ENCODE data around the gene ECHS1.
"Not testable (repeated sequence)": the region's sequence is repeated elsewhere in the genome, so short reads cannot be mapped to it uniquely, and the experiment has no call there.

The ECHS1 gene

DNA sequence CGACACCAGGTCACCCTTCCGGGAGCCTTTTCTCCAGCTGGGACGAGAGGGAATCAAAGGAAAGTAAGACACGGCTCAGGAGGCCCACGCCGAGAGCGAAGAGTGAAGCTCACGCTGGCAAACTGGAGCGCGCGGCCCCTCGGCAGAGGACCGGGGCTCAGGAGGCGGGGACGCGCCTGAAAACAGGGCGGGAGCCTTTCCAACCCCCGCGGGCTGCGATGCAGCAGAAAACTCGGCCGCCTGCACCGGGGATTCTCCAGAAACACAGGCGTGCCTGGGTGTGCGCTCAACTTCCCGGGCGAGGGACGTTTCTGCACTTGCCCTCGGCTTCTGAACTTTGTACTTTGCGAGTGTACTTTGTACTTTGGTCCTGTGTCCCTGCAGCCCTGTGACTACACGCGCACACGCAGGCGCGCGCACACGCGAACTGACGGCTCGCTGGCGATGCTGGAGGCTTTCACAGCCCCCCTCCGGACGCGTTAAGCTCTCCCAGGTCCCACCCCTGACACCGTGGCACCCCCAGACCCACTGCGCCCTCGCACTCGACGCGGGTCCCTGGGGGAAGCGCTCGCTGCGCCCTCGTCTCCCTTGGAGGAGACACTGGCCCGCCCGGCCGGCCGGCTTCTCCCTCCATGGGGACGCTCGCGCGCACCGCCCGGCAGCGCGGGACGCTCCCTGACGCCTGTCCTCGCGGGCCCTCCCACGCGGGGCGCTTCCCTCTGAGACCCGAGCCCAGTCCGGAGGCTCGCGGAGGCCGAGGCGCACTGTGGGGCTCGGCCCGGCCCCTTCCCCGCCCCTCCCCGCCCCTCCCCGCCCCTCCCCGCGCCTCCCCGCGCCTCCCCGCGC is 5.3 kb upstream of the ECHS1 start:
- DNase-seq = peak; percentile 88 to 97

DNA sequence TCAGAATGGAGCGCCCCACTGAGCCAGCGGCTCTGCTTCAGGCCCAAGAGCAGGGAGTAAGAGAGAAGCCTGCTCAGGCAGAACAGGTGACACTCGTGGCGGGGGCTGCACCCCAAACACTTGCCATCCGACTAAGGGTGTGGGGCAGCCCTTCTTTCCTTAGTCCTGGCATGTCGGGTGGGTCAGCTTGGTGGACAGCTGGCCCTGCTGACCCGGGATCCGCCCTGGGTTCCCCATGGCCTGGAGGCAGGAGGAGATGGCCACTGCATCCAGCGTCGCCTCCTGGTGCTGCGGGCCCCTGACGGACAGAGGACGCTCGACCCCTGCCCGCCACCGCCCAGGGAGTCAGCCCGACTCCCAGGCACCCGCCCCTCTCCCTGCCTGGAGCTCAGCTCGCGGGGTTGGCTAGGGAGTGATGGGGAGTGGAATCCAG is 4.7 kb upstream of the ECHS1 start:
- no peak for DNase-seq

DNA sequence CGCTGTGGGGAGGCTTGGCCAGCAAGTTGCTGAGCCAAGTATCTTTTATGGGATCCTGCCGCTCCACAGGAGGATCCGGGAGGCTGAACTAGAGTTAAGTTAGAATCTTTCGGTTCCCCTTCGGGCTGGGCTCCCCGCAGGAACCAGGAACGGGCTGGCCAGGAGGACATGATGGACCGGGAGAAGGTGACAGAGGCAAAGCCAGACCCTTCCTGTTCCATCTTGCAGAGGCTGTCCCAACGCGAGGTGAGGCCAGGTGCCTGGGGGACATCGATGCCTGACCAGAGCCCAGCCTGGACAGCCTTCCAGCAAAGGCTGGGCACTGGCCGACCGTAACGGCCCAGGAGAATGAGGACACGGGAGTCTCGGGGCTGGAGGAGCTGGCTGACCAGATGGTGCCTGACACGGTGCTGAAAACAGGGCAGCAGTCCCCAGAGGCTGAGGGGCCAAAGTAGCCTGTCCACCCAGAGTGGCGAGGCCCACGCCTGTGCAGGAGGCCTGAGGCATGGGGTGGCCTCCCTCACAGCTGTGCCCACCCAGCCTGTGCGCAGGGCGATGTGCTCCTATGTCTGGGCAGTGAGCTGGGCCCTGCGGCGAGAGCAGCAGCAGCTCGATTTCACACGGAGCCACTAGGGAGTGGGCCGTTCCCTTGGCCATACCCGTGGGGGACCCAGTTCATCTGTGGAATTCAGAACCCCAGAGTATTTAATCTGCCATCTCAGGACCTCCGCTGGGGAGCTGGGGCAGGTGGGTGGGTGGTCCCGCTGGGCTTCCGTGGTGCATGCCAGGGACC is 4.1 kb upstream of the ECHS1 start:
- no peak for DNase-seq

DNA sequence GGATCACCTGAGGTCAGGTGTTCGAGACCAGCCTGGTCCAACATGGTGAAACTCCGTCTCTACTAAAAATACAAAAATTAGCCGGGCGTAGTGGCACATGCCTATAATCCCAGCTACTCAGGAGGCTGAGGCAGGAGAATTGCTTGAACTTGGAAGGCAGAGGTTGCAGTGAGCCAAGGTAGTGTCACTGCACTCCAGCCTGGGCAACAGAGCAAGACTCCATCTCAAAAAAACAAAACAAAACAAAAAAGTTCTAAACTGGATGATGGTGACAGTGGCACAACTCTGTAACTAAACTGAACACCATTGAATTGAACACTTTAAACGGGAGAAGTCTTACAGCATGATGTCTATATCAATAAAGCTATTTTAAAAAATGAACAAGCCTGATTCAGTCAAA is 3.0 kb upstream of the ECHS1 start:
- DNase-seq = not testable (repeated sequence)

DNA sequence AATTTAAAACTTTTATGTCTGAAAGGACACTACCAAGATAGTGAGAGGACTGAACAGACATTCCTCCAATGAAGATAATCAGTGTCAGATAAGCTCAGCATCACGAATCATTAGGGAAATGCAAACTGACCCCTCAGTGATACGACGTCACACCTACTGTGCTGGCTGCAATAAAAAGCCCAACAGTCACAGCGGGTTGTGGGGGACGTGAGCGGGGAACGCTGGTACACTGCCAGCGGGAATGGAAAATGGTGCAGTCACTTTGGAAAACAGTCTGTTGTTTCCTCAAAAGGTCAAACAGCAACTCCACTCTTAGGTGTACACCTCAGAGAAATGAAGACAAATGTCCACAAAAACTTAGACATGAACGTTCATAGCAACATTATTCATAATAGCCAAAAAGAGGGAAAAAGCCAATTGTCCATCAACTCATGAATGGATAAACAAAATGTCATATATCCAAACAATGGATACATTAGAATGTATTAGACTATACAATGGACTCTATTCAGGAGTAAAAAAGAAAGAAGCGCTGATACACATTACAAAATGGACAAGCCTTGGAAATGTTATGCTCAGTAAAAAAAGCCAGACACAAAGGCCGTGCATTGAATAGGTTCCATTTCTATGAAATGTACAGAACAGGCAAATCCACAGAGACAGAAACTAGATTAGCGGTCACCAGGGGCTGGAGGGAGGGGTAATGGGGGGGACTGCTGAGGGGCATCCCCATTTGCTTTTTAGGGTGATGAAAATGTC is 2.4 kb upstream of the ECHS1 start:
- DNase-seq = no peak

DNA sequence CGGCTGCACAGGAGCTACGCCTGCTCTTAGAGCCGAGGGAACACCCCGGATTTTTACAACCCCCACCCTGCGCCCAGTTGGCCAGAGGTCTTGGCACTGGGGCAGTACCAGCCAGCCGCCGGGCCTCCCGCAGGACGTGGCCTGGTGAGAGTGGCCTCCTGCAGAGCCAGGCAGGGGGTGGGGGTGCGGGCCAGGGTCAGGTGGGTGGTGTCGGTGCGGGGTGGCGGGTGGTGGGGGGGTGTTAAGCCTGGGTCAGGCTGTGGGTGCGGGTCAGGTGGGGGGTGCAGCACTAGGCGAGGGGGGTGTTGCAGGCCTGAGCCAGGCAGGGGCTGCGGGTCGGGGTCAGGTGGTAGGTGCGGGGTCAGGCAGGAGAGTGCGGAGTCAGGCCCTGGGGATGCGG is 647 bp downstream of the ECHS1 start:
- DNase-seq = no peak

DNA sequence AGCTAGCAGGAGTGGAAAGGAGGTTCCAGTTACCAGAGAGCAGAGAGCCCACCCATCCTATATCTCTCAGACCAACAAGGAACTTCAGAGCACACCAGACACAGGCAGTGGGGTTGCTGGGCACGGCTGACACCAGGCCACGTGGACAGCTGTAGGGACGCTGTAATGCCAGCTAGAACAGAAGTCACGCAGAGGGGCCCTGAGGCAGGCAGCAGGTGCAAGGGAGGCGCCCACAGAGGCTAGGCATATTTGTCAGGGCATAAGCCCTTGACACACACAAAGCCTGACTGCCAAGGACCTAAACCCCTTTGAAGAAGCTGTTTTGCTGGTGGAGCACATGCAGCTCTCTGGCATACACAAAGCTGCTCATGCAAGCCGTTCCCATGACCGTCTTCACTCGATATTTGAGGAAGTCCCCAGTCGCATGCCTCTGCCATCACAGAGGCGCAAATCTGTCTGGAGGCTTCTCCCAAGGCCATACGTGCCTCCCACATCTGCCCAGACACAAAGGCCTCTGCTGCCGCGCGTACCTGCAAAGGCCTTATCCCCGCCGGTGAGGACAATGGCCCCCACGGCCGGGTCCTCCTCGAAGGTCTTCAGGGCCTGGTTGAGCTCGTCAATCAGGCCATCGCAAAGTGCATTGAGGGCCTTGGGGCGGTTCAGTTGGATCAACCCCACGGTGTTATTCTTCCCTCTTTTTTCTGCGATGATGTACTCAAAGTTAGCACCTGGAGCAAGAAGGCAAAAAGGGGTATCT is 2.9 kb downstream of the ECHS1 start:
- no peak for DNase-seq

DNA sequence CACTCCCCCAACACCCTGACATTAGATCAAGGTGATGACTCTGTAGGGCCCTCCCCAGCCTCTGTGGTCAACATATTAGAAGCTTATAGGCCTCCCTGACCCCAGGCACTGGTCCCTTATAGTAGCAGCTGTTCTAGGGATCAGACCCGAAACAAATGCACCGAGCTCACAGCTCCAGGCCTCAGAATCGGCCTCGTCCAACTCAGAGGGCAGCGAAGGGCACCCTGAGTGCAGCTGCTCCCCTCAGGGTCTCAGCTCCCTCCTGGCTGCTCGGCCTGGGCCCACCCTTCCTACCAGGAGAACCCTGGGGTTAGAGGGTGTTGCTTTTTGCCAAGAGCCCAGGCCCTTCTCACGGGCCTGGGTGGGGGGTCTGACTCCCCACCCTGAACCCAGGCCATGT is 5.0 kb downstream of the ECHS1 start:
- no peak for DNase-seq

DNA sequence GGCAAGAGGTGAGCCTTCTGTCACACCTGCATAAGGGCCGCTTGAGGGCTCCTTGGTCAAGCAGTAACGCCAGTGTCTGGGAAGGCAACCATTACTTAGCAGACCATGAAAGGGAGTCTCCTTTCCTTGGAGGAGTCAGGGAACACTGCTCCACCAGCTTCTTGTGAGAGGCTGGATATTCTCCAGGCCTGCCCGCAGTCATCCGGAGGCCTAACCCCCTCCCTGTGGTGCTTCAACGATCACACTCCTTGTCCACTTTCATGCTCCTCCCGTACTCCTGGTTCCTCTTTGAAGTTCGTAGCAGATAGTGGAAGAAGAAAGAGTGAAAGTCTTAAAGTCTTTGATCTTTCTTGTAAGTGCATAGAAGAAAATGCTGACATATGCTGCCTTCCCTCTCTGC is 5.7 kb downstream of the ECHS1 start:
- not testable (repeated sequence) for DNase-seq

DNA sequence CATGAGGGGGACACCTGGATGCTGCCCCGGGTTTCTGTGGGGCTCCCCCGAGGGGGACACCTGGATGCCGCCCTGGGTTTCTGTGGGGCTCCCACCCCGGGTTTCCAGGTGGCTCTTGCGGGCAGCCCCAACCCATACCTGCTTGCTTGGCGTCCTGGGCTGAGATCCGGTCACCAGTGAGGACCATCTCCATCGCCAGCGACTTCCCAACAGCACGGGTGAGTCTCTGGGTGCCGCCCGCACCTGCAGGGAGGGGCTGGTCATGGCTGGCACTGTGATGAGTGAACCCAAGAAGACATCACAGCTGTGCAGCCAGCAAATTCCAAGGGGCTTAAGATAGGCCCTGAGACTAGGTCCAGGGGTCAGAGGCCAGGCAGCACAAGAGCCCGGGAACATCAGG is 6.4 kb downstream of the ECHS1 start:
- DNase-seq = no peak

DNA sequence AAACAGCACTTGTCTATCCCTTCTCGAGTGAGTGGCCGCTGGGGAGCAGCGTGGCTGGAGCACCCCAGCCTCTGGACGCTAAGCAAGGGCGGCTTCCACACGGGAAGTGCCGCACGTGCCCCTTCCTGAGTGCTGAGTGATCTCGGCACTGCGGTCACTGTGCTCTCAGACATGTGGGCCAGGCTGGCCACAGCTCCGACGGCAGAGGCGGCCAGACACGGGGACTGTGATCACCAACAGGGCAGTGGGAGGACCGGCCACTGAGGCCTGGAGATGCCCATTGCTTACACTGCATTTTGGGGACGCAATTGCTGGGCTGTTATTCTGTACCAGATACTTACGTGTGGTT is 7.0 kb downstream of the ECHS1 start:
- no peak for DNase-seq

DNA sequence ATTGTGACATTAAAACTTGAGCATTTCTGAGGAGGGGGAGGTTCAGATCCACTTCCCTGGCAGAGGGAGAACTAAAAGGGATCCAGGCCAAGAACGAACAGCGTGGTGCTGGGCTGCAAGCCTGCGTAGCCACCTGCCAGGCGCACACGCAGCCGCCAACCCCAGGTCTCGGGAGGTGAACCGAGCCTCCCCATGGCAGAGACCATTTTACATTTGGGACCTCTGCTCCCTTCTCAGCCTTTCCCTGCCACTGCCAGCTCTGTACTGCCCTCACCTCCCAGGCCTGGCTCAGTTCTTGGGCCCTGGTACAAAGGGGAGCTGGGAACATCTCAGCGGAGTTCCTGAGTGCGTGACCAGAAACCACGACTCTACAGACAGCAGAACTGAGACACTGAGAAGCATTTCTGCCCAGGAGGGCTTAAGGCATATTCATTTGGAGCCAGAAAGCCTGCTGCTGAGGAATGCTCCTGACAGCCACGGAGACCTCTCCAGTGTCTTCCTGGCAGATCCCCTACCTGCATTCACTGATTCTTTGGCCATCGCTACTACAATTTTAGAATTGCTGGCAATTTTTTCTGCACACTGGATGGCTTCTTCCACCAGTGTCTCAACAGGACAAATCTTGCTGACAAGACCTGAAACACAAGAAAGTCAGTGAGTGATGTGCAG is 7.6 kb downstream of the ECHS1 start:
- no peak for DNase-seq

DNA sequence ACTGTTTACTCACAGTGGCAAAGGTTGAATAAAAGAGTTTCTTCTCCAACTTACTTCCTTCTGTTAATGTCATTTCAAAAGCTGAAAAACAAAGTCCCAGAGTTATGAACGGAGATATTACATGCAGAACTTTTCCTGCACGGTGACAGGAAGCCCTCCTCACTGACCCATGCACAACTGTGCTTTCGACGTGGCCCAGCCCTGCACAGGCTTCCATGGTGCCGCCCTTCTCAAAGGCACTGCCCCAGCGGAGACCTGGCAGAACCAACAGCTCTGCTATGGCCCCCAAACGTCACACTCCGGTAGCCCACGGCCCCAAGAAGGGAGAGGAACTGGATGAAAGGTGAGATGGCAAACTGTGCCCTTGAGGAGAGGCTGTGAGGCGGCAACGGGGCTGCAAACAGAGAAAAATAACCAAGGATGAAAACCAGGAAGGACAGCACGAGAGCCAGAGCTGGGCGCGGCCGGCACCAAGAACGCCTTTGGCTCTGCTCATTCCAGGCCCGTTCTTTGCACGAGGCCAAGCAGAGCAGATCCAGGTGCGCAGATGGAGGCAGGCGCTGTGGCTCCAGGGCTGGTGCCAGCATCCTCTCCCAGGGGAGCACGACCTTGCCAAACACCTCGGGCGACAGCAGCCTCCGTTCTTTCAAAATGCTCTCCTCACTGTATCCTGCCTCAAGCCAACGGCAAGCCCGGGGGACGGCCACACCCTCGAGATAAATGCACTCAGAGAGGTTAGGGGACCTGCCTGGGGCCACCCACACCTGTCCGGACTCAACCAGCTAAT is 8.3 kb downstream of the ECHS1 start:
- DNase-seq = no peak

DNA sequence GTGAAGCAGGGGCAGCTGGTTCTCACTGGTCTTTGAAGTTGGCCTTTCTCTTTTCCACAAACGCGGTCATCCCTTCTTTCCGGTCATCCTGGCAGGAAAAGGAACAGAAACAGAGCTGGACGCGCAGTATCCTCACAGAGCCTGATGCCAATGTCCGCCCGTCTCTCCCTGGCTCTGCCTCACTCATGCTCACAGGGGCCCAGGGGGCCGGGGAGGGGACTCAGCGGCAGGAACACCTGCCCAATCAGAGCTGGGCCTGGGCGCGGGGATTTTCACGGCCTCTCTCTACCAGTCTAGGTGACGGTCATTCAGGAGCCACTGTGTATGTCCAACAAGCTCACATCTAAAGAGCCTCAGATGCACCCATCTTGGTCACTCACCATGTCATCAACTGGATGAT is 10.3 kb downstream of the ECHS1 start:
- no peak for DNase-seq

DNA sequence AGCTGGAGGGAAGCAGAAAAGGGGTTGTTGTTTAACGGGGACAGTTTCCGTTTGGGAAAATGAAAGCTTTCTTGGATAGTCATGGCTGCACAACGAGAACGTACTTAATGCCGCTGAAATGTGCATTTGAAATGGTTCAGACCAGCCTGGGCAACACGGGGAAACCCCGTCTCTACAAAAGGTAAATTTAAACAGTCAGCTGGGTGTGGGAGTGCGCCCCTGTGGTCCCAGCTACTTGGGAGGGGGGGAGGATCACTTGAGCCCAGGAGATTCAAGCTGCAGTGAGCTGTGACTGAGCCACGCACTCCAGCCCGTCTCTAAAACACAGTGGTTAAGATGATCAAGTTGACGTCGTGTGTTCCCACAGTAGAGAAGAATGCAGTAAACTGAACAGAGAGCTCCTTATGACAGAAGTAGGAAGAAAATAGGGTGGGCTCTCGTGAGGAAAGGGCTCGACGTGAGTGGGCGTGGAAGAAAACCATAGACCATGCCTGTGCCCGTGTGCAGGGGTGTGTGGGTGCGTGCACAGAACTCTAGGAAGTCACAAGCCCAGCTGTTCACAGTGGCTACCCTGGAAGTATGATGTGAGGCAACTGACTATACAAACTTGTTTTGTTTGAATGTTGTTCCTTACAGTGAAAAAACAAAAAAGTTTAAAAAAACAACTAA is 11.2 kb downstream of the ECHS1 start:
- DNase-seq = peak; percentile 13 to 33

DNA sequence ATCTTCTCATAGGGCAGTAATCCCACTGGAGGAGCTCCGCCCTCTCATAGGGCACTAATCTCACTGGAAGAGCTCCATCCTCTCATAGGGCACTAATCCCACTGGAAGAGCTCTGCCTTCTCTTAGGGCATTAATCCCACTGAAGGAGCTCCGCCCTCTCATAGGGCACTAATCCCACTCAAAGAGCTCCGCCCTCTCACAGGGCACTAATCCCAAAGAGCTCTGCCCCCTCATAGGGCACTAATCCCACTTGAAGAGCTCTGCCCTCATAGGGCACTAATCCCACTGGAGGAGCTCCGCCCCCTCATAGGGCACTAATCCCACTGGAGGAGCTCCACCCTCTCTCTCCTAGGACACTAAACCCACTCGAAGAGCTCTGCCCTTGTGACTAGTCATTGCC is 11.9 kb downstream of the ECHS1 start:
- DNase-seq = no peak

DNA sequence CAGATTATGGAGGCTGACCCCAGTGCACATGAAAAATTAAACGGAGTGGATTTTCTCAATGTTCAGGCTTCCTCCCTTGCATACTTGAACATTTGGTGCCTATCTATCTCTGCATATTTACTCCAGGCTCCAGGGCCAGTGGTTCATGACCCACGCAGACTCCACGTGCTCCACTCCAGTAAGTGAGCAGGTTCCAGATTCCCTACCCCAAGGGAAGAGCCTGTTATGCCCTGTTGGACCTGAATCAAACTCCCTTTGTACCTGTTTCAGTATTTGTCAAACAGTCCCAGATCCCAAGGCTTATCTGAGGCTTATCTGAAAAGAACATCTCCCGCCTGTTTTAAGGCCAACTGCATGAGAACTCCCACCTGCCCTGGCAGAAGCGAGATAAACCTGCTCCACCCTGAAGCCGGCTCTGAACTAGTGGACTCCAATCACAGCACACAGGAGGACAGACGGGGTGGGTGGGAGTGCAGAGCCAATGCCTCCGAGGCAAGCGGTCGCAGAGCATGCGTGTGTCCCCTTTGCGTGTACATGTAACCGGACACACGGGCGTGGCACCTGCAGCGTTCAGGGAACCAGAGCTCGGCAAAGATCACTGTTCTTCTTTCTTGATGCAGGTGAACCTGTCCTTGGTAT is 13.1 kb downstream of the ECHS1 start:
- no peak for DNase-seq

DNA sequence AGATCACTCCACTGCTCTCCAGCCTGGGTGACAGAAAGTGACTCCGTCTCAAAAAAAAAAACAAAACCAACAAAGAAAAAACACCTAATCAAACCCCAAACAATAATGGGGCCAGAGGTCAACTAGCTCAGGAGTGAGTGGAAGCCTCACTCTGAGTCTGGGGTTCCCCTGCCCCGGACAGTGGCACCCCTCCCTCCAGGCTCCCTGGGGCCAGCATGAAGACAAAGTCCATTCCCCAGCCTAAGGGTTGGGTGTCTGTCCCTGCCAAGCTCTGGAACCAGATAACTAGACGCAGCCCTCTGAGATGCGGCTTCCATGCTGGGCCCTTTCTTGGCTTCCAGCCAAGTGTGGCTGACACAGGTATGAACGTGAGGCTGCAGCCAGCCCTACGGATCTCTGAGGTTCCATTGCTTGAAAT is 13.6 kb downstream of the ECHS1 start:
- no peak for DNase-seq

DNA sequence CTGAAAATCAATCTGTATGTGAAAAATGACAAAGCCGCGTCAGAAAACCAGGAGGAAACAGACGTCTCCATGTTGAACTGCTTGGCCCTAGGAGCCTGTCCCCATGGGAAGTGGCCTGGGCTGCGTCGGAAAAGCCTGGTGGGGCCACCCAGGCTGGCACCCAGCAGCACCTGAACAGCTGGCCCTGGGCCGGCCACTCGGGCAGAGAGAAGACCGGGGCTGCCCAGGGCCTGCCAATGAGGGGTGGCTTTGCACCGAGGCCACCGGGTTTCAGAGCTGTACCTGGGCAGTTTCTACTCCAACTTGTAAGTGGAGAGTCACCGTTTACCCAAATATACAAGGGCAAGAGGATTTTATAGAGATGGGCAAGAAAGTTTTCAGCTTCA is 14.2 kb downstream of the ECHS1 start:
- no peak for DNase-seq

Data from inflammatory macrophage (primary cell).